ENCODE results near the gene ZNF326. TPM values are rescaled to one million over a fixed set of nuclear protein-coding genes. Genes with fewer than 3 reads are reported as not detected.

Gene ZNF326
- total RNA-seq, 1 experiment from 2014 or later: 60.1 TPM

- BruUV-seq (replicated peaks): no TSS peak
- intact Hi-C loops (cut with micrococcal nuclease; ENCODE audit: unreplicated experiment): no loop called here
- no peaks in the 10 kb centered on the region for H3K27me3 ChIP-seq (replicated peaks; ENCODE audit: insufficient read depth, low read depth, low read length, poor library complexity)
- DNase-seq (ENCODE audit: low spot score): no peak
- POLR2A ChIA-PET (ENCODE audit: low non-redundant PET): no interaction called here
- H3K9me3 ChIP-seq (ENCODE audit: low read depth, low read length, poor library complexity, severe bottlenecking): no peaks in the 10 kb centered on the region
- H3K4me1 ChIP-seq (ENCODE audit: insufficient read depth, low read length, poor library complexity, severe bottlenecking): no peaks in the 10 kb centered on the region
- H3K36me3 ChIP-seq (ENCODE audit: insufficient read depth, low read length, poor library complexity, severe bottlenecking): no peaks in the 10 kb centered on the region
- H3K4me3 ChIP-seq (ENCODE audit: low read depth, low read length, poor library complexity, severe bottlenecking): no peak overlapping the region
- no peak overlapping the region for H3K27ac ChIP-seq (ENCODE audit: low read depth, low read length, poor library complexity, severe bottlenecking)
- CTCF ChIA-PET: interaction anchor here (0.7 kb wide), 1 partner anchor 130 kb away, joined by 4 read pairs; the partner anchor contains the start of gene LRRC8D
- no peak for TF ChIP-seq EZH2 (IDR thresholded peaks at IDR 0.05; ENCODE audit: borderline replicate concordance, low read depth, low read length, poor library complexity, severe bottlenecking)
- no peak for TF ChIP-seq CTCF (conservative IDR thresholded peaks at IDR 0.05; ENCODE audit: low read depth, low read length)
These were observed 44.2 kb upstream of the ZNF326 start for GRCh38 chr1:89950703-89951102.

GRCh38 chr1:89951766-89952604 is 42.9 kb upstream of the ZNF326 start:
- CTCF ChIA-PET: no interaction called here
- DNase-seq (ENCODE audit: low spot score): no peak
- no peak overlapping the region for H3K27ac ChIP-seq (ENCODE audit: low read depth, low read length, poor library complexity, severe bottlenecking)

GRCh38 chr1:89952605-89953130 is 42.2 kb upstream of the ZNF326 start:
- BruUV-seq (replicated peaks): no TSS peak
- POLR2A ChIA-PET (ENCODE audit: low non-redundant PET): no interaction called here

More at GRCh38 chr1:89951766-89952604, 42.9 kb upstream of the ZNF326 start:
- no peaks in the 10 kb centered on the region for H3K27me3 ChIP-seq (replicated peaks; ENCODE audit: insufficient read depth, low read depth, low read length, poor library complexity)
- POLR2A ChIA-PET (ENCODE audit: low non-redundant PET): no interaction called here
- no peak overlapping the region for H3K4me3 ChIP-seq (ENCODE audit: low read depth, low read length, poor library complexity, severe bottlenecking)
- TF ChIP-seq EZH2 (IDR thresholded peaks at IDR 0.05; ENCODE audit: borderline replicate concordance, low read depth, low read length, poor library complexity, severe bottlenecking) (no peak), CTCF (conservative IDR thresholded peaks at IDR 0.05; ENCODE audit: low read depth, low read length) (no peak)
- H3K36me3 ChIP-seq (ENCODE audit: insufficient read depth, low read length, poor library complexity, severe bottlenecking): no peaks in the 10 kb centered on the region
- intact Hi-C loops (cut with micrococcal nuclease; ENCODE audit: unreplicated experiment): no loop called here
- no TSS peak for BruUV-seq (replicated peaks)
- H3K4me1 ChIP-seq (ENCODE audit: insufficient read depth, low read length, poor library complexity, severe bottlenecking): no peaks in the 10 kb centered on the region
- H3K9me3 ChIP-seq (ENCODE audit: low read depth, low read length, poor library complexity, severe bottlenecking): no peaks in the 10 kb centered on the region

More at GRCh38 chr1:89952605-89953130, 42.2 kb upstream of the ZNF326 start:
- TF ChIP-seq CTCF (conservative IDR thresholded peaks at IDR 0.05; ENCODE audit: low read depth, low read length) (no peak), EZH2 (IDR thresholded peaks at IDR 0.05; ENCODE audit: borderline replicate concordance, low read depth, low read length, poor library complexity, severe bottlenecking) (no peak)
- Histone ChIP-seq H3K4me1 (ENCODE audit: insufficient read depth, low read length, poor library complexity, severe bottlenecking) (no peaks in the 10 kb centered on the region), H3K9me3 (ENCODE audit: low read depth, low read length, poor library complexity, severe bottlenecking) (no peaks in the 10 kb centered on the region), H3K4me3 (ENCODE audit: low read depth, low read length, poor library complexity, severe bottlenecking) (no peak overlapping the region), H3K36me3 (ENCODE audit: insufficient read depth, low read length, poor library complexity, severe bottlenecking) (no peaks in the 10 kb centered on the region), H3K27ac (ENCODE audit: low read depth, low read length, poor library complexity, severe bottlenecking) (no peak overlapping the region), H3K27me3 (replicated peaks; ENCODE audit: insufficient read depth, low read depth, low read length, poor library complexity) (no peaks in the 10 kb centered on the region)
- CTCF ChIA-PET: no interaction called here
- intact Hi-C loops (cut with micrococcal nuclease; ENCODE audit: unreplicated experiment): no loop called here
- DNase-seq (ENCODE audit: low spot score): no peak
